Stomach smooth muscle (tissue), 2 donors: Measurements from ENCODE around the gene DGCR8.
"Not testable (repeated sequence)": the region's sequence is repeated elsewhere in the genome, so short reads cannot be mapped to it uniquely, and the experiment has no call there.

Experiments
- H3K27ac ChIP-seq: one replicate; pipeline ENCODE4 v1.7.0; 2013; ENCODE audit warnings: mild to moderate bottlenecking, low read length, inconsistent platforms
- H3K27me3 ChIP-seq, 2 donors: one replicate each; pipeline ENCODE4 v1.7.0; 2013; ENCODE audit warnings: low read length in 2 of 2; ENCODE audit not compliant: insufficient read depth in 2 of 2, control insufficient read depth in 1 of 2
- H3K36me3 ChIP-seq, 2 donors: one replicate each; pipeline ENCODE4 v1.7.0; 2013; ENCODE audit warnings: low read length in 2 of 2; ENCODE audit not compliant: control insufficient read depth in 2 of 2, insufficient read depth in 2 of 2
- H3K4me1 ChIP-seq: one replicate; pipeline ENCODE4 v1.7.0; 2013; ENCODE audit warnings: low read length; ENCODE audit not compliant: control insufficient read depth, insufficient read depth
- H3K4me3 ChIP-seq, 2 donors: one replicate each; pipeline ENCODE4 v1.7.0; 2013; ENCODE audit warnings: low read length in 2 of 2
- H3K9ac ChIP-seq, 2 donors: one replicate each; pipeline ENCODE4 v1.7.0; 2013; ENCODE audit warnings: low read length in 2 of 2, mild to moderate bottlenecking in 1 of 2
- H3K9me3 ChIP-seq, 2 donors: one replicate each; pipeline ENCODE4 v1.7.0; 2013; ENCODE audit warnings: low read length in 2 of 2; ENCODE audit not compliant: control insufficient read depth in 2 of 2
- donor health status: healthy.
- donor health status: Pancreatic carcinoma.

Gene DGCR8

GRCh38 chr22:20154602-20155187 is 74.7 kb downstream of the DGCR8 start:
- H3K9me3 ChIP-seq: no peaks in the 10 kb centered on the region
- no peak overlapping the region for H3K27ac ChIP-seq
- no peaks in the 10 kb centered on the region for H3K36me3 ChIP-seq
- H3K4me3 ChIP-seq: no peak overlapping the region
- H3K27me3 ChIP-seq: peaks cover 4 to 15% of the 10 kb centered on the region in 2 donors
- peaks cover 4% of the 10 kb centered on the region for H3K4me1 ChIP-seq
- no peak overlapping the region for H3K9ac ChIP-seq

- Histone ChIP-seq H3K27ac (no peak overlapping the region), H3K9me3 (no peaks in the 10 kb centered on the region), H3K4me1 (peaks cover 4% of the 10 kb centered on the region), H3K4me3 (no peak overlapping the region), H3K9ac (no peak overlapping the region), H3K27me3 (peaks cover 4 to 15% of the 10 kb centered on the region in 2 donors), H3K36me3 (no peaks in the 10 kb centered on the region)
Observed at GRCh38 chr22:20155330-20156041, 75.4 kb downstream of the DGCR8 start.

DNA sequence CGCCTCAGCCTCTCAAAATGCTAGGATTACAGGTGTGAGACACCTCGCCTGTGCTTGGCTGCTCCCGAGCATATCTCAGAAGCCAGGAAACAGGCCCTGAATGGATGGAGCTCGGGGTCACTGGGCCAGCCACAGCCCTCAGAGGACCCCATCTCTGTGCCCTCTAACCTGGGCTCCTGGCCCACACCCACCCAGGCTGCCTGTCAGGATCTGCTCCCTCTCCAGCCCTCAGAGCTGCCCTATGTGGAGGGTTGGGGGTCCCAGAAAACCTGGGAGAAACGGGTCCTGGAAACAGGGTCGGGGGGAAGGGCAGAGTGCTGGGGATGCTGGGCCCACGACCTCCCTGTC is 76.0 kb downstream of the DGCR8 start:
- H3K9me3 ChIP-seq: no peaks in the 10 kb centered on the region
- H3K27me3 ChIP-seq: peaks cover 4 to 16% of the 10 kb centered on the region in 2 donors
- no peak overlapping the region for H3K27ac ChIP-seq
- no peak overlapping the region for H3K9ac ChIP-seq
- no peak overlapping the region for H3K4me3 ChIP-seq
- no peaks in the 10 kb centered on the region for H3K36me3 ChIP-seq
- H3K4me1 ChIP-seq: peaks cover 4% of the 10 kb centered on the region

GRCh38 chr22:20156611-20157429 is 76.8 kb downstream of the DGCR8 start:
- Histone ChIP-seq H3K4me3 (no peak overlapping the region), H3K27me3 (peaks cover 4 to 17% of the 10 kb centered on the region in 2 donors), H3K27ac (no peak overlapping the region), H3K9me3 (no peaks in the 10 kb centered on the region), H3K36me3 (no peaks in the 10 kb centered on the region), H3K4me1 (peaks cover 4% of the 10 kb centered on the region), H3K9ac (no peak overlapping the region)

- Histone ChIP-seq H3K27me3 (peaks cover 4 to 17% of the 10 kb centered on the region in 2 donors), H3K9ac (no peak overlapping the region), H3K4me3 (no peak overlapping the region), H3K4me1 (peaks cover 4% of the 10 kb centered on the region), H3K9me3 (no peaks in the 10 kb centered on the region), H3K27ac (no peak overlapping the region), H3K36me3 (no peaks in the 10 kb centered on the region)
Observed at GRCh38 chr22:20157430-20158183, 77.6 kb downstream of the DGCR8 start.

DNA sequence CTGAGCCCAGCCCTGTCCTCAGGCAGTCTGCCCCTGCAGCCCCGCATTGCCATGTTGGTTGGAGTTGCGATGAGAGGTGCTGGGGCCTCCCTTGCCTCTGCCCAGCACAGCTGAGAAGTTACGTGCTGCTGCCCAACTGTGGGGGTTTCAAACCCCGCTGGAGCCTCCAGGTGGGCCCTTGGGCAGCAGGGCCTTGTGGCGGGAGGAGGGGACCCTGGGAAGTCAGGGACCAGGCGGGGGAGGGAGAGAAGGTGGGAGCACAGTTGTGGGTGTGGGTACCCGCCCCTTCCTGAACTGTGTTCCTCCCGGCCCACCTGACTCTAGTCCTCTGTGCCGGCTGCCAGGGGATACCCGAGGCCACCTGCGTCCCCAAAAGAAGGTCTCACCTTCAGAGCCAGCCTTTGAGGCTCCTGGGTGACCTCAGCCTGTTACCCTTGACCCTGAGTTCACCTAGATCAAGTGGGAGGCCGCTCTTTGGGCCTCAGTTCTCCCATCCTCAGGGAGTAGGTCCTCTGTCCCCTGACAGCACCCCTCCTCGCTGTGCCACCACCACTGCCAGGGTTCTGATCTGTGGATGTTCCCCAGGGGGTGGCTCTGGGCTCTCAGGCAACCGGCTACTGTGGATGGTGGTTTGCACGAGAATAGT is 78.5 kb downstream of the DGCR8 start:
- Histone ChIP-seq H3K27ac (no peak overlapping the region), H3K27me3 (peaks cover 4 to 17% of the 10 kb centered on the region in 2 donors), H3K36me3 (no peaks in the 10 kb centered on the region)

DNA sequence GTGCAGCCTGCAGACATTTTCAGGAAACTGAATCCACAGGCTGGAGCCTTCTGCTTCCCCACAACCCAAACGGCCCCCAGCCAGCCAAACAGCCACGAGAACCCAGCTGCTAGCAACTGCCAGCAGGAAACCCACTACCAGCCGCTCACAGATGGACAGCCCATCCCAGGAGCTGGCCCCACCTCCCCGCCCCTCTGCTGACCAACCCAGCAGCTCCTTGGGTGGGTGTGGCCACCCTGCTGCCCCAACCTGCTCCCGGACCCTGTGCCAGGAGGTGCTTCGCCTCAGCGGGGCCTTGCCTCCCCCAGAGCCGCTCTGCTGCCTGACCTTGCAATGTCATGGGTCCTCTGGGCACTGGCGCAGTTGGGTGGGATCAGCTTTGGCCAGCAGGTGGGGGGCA is 79.0 kb downstream of the DGCR8 start:
- Histone ChIP-seq H3K9ac (no peak overlapping the region), H3K36me3 (no peaks in the 10 kb centered on the region), H3K27ac (no peak overlapping the region), H3K27me3 (peaks cover 4 to 17% of the 10 kb centered on the region in 2 donors), H3K4me1 (peaks cover 4% of the 10 kb centered on the region), H3K4me3 (no peak overlapping the region), H3K9me3 (no peaks in the 10 kb centered on the region)

More for the DNA sequence above, 78.5 kb downstream of the DGCR8 start:
- no peaks in the 10 kb centered on the region for H3K9me3 ChIP-seq
- H3K4me1 ChIP-seq: peaks cover 4% of the 10 kb centered on the region
- no peak overlapping the region for H3K9ac ChIP-seq
- H3K4me3 ChIP-seq: no peak overlapping the region

GRCh38 chr22:20159531-20159930 is 79.5 kb downstream of the DGCR8 start:
- H3K4me1 ChIP-seq, H3K9ac ChIP-seq, H3K9me3 ChIP-seq, H3K36me3 ChIP-seq, H3K27ac ChIP-seq, H3K4me3 ChIP-seq: not testable (repeated sequence)
- peaks cover 4 to 15% of the 10 kb centered on the region in 2 donors for H3K27me3 ChIP-seq

GRCh38 chr22:20160041-20160440 is 80.0 kb downstream of the DGCR8 start:
- H3K27ac ChIP-seq: no peak overlapping the region
- H3K27me3 ChIP-seq: peaks cover 4 to 11% of the 10 kb centered on the region in 2 donors
- no peak overlapping the region for H3K4me3 ChIP-seq
- H3K4me1 ChIP-seq: peaks cover 4% of the 10 kb centered on the region
- H3K36me3 ChIP-seq: no peaks in the 10 kb centered on the region
- no peaks in the 10 kb centered on the region for H3K9me3 ChIP-seq
- no peak overlapping the region for H3K9ac ChIP-seq
